ENCODE results near the gene MEN1. TPM values are rescaled to one million over a fixed set of nuclear protein-coding genes. Genes with fewer than 3 reads are reported as not detected.

MEN1 gene
- total and polyA plus RNA-seq, 5 experiments from 2014 or later: 22.1 to 57.4 (median 50.7) TPM

DNA sequence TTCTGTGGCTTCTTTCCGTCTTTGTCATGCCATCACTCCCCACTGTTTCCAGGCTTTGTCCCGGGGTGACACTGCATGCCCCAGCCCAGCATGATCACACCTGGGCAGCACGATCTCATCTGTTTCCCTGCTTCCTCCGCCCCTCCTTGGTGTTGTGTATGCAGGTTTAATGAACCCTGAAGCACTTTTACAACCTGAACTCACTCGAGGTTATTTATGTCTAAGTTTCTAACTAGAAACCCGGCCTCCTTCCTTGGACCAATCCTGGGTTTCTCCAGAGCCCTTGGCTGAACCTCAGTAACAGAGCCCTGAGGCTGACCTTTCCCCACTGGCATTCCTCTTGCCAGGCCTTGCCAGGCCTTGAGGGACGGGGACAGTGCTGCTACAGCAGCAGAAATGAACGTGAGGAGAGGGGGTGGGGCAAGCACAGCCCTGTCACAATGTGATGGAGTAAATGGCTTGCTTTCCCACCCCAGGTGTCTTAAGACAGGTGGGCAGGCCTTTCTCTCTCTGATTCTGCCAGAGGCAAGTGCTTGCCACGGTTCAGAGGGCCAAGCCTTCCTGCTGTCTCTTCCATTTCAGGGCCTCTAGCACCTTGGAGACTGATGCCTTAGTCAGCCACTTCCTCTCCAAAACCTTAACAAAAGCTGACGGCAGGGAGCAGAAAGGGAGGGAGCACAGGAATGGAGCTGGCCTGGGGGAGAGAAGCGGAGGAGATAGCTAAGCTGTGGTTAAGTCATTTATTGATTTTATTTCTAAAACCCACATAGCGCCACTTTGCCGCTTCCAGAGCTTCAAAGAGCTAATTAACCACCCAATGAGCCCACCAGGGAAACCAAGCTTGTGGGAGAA, 47.5 kb downstream of the MEN1 start:
- H3K9me3 Mint-ChIP-seq: no peaks in the 10 kb centered on the region
- H3K27ac Mint-ChIP-seq: peak overlapping the region; percentile 87 to 99 (median 92)
- peaks cover 14 to 49% (median 20%) of the 10 kb centered on the region in 3 donors for H3K36me3 Mint-ChIP-seq
- DNase-seq: peak in 5 of 10 donors; percentile 41 to 52 (median 49)
- H3K4me3 Mint-ChIP-seq: peak overlapping the region; percentile 68 to 93 (median 82)
- POLR2A ChIA-PET: interaction anchor here (0.8 to 45.2 kb wide), 8 partner anchors 8 to 499 kb away, joined by 3 to 2320 read pairs (median 10); partner anchors contain the start of genes MAP4K2, MEN1, POLA2 and PYGM
- H3K27me3 Mint-ChIP-seq: no peaks in the 10 kb centered on the region
- peaks cover 49 to 98% (median 92%) of the 10 kb centered on the region in 4 donors for H3K4me1 Mint-ChIP-seq
- ATAC-seq: peak; percentile 5 to 6

- Mint-ChIP-seq H3K4me1 (peaks cover 47 to 98% (median 89%) of the 10 kb centered on the region in 4 donors), H3K4me3 (peak overlapping the region; percentile 68 to 93 (median 82)), H3K27ac (peak overlapping the region; percentile 87 to 99 (median 92)), H3K27me3 (no peaks in the 10 kb centered on the region), H3K36me3 (peaks cover 9 to 45% (median 15%) of the 10 kb centered on the region in 3 donors), H3K9me3 (no peaks in the 10 kb centered on the region)
- POLR2A ChIA-PET: interaction anchor here (2.5 to 45.2 kb wide), 3 partner anchors 9 to 48 kb away, joined by 15 to 2320 read pairs (median 2320); partner anchors contain the start of genes MEN1, PYGM, RASGRP2 and SF1
- DNase-seq (peak in 1 of 10 donors; percentile 27), ATAC-seq (no peak)
Observed at GRCh38 chr11:64762277-64762673, 48.1 kb downstream of the MEN1 start.

- Mint-ChIP-seq H3K27ac (peak overlapping the region; percentile 87 to 99 (median 93)), H3K27me3 (no peaks in the 10 kb centered on the region), H3K9me3 (no peaks in the 10 kb centered on the region), H3K4me3 (peak overlapping the region; percentile 46 to 93 (median 76)), H3K4me1 (peaks cover 45 to 94% (median 83%) of the 10 kb centered on the region in 4 donors), H3K36me3 (peaks cover 9 to 33% (median 10%) of the 10 kb centered on the region in 3 donors)
- ATAC-seq (no peak), DNase-seq (no peak)
- POLR2A ChIA-PET: interaction anchor here (0.6 to 45.2 kb wide), 7 partner anchors 10 to 355 kb away, joined by 3 to 2320 read pairs (median 5); partner anchors contain the start of genes MAP4K2, PYGM, RASGRP2 and SF1
Observed at GRCh38 chr11:64760759-64761420, 49.5 kb downstream of the MEN1 start.

- Mint-ChIP-seq H3K9me3 (no peaks in the 10 kb centered on the region), H3K27ac (peak within 1 kb of the TSS; percentile 87 to 99 (median 93)), H3K4me3 (peak within 1 kb of the TSS; percentile 46 to 93 (median 76)), H3K27me3 (no peaks in the 10 kb centered on the region), H3K4me1 (peaks cover 39 to 91% (median 78%) of the 10 kb centered on the region in 4 donors), H3K36me3 (peaks cover 6 to 24% (median 7%) of the 10 kb centered on the region in 3 donors)
- no peak for DNase-seq
- POLR2A ChIA-PET: interaction anchor here (0.6 to 45.2 kb wide), 10 partner anchors 9 to 1349 kb away, joined by 3 to 2320 read pairs (median 3); partner anchors contain the start of genes PYGM, RASGRP2 and SF1
- peak in 1 of 2 donors; percentile 4 for ATAC-seq
Observed at GRCh38 chr11:64759722-64760719, 50.3 kb downstream of the MEN1 start, which contains the start of gene PYGM. PYGM (minus strand) TSS chr11:64759974; CDS start chr11:64759898, 76 bp downstream.

DNA sequence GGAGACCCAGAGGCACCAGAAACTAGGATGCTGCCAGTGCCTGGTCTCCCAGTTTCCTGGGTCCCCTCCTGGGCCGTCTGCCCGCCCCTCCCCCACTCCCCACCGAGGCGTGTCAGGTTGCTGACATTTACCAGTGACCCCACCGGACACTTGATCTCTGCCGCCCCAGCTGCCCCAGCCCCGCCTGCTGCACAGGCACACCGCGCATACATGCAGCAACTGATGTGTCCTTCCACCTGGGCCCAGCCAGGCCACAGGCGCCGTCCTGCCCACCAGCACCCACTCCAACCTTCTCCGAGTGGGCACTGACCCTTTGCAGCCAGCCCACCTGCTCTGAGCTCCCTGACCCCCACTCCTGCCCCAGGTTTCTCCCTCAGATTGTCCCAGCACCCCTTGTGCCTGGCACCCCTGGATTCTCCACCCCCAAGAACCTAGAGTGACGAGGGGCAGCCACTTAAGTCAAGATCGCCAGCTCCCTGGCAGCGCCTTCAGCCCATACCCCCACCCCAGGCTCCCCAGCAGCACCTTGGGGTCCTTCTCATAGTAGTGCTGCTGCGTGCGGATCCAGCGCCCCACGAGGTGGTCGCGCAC, 51.1 kb downstream of the MEN1 start:
- Mint-ChIP-seq H3K4me3 (peak overlapping the region in 7 of 10 donors; percentile 36 to 85 (median 75)), H3K27me3 (no peaks in the 10 kb centered on the region), H3K4me1 (peaks cover 32 to 89% (median 71%) of the 10 kb centered on the region in 4 donors), H3K9me3 (no peaks in the 10 kb centered on the region), H3K27ac (peak overlapping the region in 9 of 10 donors; percentile 76 to 96 (median 92)), H3K36me3 (peaks cover 0 to 16% (median 0%) of the 10 kb centered on the region in 3 donors)
- POLR2A ChIA-PET: interaction anchor here (0.6 to 45.2 kb wide), 6 partner anchors 8 to 818 kb away, joined by 3 to 2320 read pairs (median 3); partner anchors contain the start of genes PYGM, RASGRP2 and SF1
- DNase-seq: no peak
- ATAC-seq: peak in 1 of 2 donors; percentile 1

- H3K9me3 Mint-ChIP-seq: no peaks in the 10 kb centered on the region
- peaks cover 0 to 18% (median 0%) of the 10 kb centered on the region in 3 donors for H3K36me3 Mint-ChIP-seq
- POLR2A ChIA-PET: interaction anchor here (0.6 to 45.2 kb wide), 4 partner anchors 7 to 818 kb away, joined by 3 to 2320 read pairs (median 1162); partner anchors contain the start of genes PYGM, RASGRP2 and SF1
- H3K27ac Mint-ChIP-seq: peak overlapping the region in 9 of 10 donors; percentile 47 to 95 (median 72)
- peak overlapping the region in 2 of 10 donors; percentile 13 to 24 for H3K4me3 Mint-ChIP-seq
- H3K27me3 Mint-ChIP-seq: no peaks in the 10 kb centered on the region
- DNase-seq (peak in 1 of 10 donors; percentile 50), ATAC-seq (no peak)
- H3K4me1 Mint-ChIP-seq: peaks cover 28 to 88% (median 66%) of the 10 kb centered on the region in 4 donors
Observed at GRCh38 chr11:64758330-64759079, 51.8 kb downstream of the MEN1 start.

- no peak for ATAC-seq
- Mint-ChIP-seq H3K9me3 (no peaks in the 10 kb centered on the region), H3K27ac (peak overlapping the region in 9 of 10 donors; percentile 25 to 95 (median 77)), H3K36me3 (peaks cover 0 to 17% (median 0%) of the 10 kb centered on the region in 3 donors), H3K4me3 (peak overlapping the region in 1 of 10 donors; percentile 63), H3K4me1 (peaks cover 26 to 87% (median 58%) of the 10 kb centered on the region in 4 donors), H3K27me3 (no peaks in the 10 kb centered on the region)
- POLR2A ChIA-PET: interaction anchor here (1.2 to 45.2 kb wide), 3 partner anchors 7 to 364 kb away, joined by 3 to 2320 read pairs (median 2320); partner anchors contain the start of genes FAU, MRPL49, PYGM and RASGRP2
- peak in 1 of 10 donors; percentile 60 for DNase-seq
Observed at GRCh38 chr11:64757549-64758329, 52.6 kb downstream of the MEN1 start.

- ATAC-seq (no peak), DNase-seq (peak in 1 of 10 donors; percentile 35)
- POLR2A ChIA-PET: interaction anchor here (39.5 to 45.2 kb wide), 2 partner anchors 5 to 15 kb away, joined by 2320 read pairs; partner anchors contain the start of genes PYGM, RASGRP2 and SF1
- Mint-ChIP-seq H3K4me3 (no peak overlapping the region), H3K9me3 (no peaks in the 10 kb centered on the region), H3K27me3 (no peaks in the 10 kb centered on the region), H3K36me3 (peaks cover 0 to 20% (median 2%) of the 10 kb centered on the region in 3 donors), H3K4me1 (peaks cover 19 to 87% (median 49%) of the 10 kb centered on the region in 4 donors), H3K27ac (peak overlapping the region in 2 of 10 donors; percentile 1 to 21)
Observed at GRCh38 chr11:64755681-64756361, 54.5 kb downstream of the MEN1 start.
